ENCODE measurements around the gene SNAP25. TPM values are rescaled to one million over a fixed set of nuclear protein-coding genes. Genes with fewer than 3 reads are reported as not detected.

SNAP25 gene
- total RNA-seq, 1 donor from 2014 or later: 1.2 TPM

- no peak for DNase-seq (ENCODE audit: low spot score)
- intact Hi-C loops (cut with DNase I): no loop called here
Observed at GRCh38 chr20:10253780-10254179, 35.1 kb downstream of the SNAP25 start.

DNA sequence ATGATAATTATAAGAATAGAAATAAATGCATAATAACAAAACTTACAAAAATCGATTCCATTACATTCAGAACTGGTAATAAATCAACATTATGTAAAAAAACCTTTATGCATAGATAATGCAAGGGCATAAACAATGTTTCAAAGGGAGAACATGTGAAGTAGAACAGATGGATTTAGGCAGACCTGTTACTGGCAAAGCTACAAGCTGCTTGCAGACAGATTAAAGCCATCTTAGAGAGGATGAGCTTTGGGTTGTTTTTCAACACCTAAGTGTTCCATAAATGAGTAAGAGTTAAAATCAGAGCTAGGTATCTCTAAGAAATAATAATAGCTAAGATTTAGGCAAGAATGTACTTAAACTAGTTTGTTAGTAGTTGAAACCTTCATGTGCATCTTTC lies 37.2 kb downstream of the SNAP25 start:
- intact Hi-C loops (cut with DNase I): no loop called here
- DNase-seq (ENCODE audit: low spot score): no peak

DNA sequence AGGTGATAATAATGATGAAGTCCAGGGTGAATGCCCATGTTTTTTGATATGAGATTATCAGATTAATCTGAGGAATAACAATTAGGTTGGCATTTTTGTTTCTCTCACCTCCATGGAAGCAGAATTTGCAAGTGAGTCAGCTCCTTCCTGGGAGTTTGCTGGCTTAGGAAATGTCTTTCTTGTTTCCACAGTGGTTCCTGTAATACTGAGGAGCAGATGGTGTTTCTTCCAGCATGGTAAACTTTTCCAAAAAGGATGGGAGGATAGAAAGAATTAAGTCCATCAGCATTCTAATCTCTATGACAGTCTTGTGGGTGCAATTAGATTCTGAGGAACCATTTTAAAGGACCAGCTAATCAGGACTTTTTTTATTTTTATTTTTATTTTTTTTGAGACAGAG lies 40.5 kb downstream of the SNAP25 start:
- intact Hi-C loops (cut with DNase I): no loop called here
- DNase-seq (ENCODE audit: low spot score): no peak

GRCh38 chr20:10260316-10260715 lies 41.7 kb downstream of the SNAP25 start:
- DNase-seq (ENCODE audit: low spot score): no peak
- intact Hi-C loops (cut with DNase I): no loop called here

GRCh38 chr20:10261702-10262101 lies 43.1 kb downstream of the SNAP25 start:
- intact Hi-C loops (cut with DNase I): no loop called here
- no peak for DNase-seq (ENCODE audit: low spot score)

- intact Hi-C loops (cut with DNase I): no loop called here
- no peak for DNase-seq (ENCODE audit: low spot score)
Observed at GRCh38 chr20:10263385-10264165, 44.9 kb downstream of the SNAP25 start.

DNA sequence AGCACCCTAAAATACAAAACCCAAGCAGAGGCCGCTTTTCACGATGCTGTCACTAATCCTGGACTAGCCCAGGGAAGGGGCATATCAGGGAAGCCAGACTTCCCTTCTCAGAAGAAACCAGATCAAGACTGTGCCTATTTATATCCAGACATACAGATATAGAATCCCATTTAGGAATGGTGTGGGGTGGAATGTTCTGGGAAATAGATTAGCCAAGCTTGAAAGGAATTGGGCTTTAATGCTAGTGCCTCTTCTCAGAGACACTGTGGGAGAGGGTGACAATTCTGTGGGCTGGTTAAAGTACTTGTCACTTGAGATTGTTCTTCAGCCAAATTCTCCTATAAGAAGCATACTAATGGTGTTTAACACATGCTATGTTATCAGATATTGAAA lies 45.5 kb downstream of the SNAP25 start:
- intact Hi-C loops (cut with DNase I): no loop called here
- DNase-seq (ENCODE audit: low spot score): no peak

DNA sequence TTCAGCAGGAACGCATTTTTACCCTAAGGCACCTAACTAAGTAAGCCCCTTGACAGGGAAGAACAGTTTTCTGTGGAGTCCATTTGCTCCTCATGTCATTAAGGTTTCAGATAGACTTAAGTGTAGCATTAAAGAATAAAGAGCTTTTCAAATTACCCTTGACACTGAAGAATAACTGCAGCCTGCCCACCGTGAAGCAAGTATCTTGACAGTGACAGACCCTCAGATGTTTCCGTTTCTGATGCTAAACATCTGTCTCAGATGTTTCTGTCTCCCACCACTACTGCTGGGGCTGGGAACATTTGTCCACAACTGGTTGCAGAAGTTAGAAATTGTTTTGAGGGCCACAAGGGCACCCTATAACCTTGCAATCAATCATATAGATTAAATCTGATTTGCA lies 50.0 kb downstream of the SNAP25 start:
- intact Hi-C loops (cut with DNase I): no loop called here

GRCh38 chr20:10270630-10271029 lies 52.0 kb downstream of the SNAP25 start:
- intact Hi-C loops (cut with DNase I): no loop called here
- DNase-seq (ENCODE audit: low spot score): no peak

More for the DNA sequence above, 50.0 kb downstream of the SNAP25 start:
- DNase-seq (ENCODE audit: low spot score): no peak

- intact Hi-C loops (cut with DNase I): no loop called here
- DNase-seq (ENCODE audit: low spot score): no peak
Observed at GRCh38 chr20:10271494-10272219, 53.0 kb downstream of the SNAP25 start.

- no peak for DNase-seq (ENCODE audit: low spot score)
- intact Hi-C loops (cut with DNase I): no loop called here
Observed at GRCh38 chr20:10276878-10277580, 58.4 kb downstream of the SNAP25 start.

DNA sequence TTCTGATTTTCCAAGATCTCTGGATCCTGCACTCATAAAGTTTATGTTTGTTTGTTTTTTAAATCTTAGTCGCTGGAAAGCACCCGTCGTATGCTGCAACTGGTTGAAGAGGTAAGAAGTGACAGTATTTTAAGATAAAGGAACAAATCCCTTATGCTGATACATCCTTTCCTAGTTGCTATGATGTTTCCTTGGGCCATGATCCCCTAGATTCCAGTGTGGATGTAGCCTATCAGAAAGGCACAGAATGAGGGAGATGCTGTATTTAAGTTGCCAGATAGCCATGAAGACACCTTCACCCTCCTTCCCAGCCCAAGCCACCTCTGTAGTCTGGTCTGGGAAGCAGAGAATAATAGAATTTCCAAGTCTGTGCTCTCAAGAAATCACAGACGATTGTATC lies 59.0 kb downstream of the SNAP25 start:
- intact Hi-C loops (cut with DNase I): no loop called here
- DNase-seq (ENCODE audit: low spot score): no peak

DNA sequence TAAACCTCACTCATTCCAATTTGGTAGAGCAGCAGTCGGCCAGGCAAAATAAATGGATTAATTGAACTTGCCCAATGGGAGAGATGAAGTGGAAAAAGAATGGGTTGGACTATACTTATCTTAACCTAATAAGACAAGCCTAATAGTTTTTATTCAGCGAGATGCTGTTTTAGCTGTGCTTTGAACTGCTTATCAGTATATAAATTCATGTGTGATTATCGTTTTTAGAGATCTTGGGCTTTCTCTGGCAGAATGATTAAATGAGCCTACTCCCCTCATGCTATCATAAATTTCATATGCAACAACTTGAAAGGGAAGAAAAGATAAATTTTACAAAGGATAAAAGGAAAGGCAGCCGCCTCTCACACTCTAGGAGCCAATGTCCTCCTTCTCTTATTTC lies 59.8 kb downstream of the SNAP25 start:
- intact Hi-C loops (cut with DNase I): no loop called here
- no peak for DNase-seq (ENCODE audit: low spot score)

- intact Hi-C loops (cut with DNase I): no loop called here
- no peak for DNase-seq (ENCODE audit: low spot score)
Observed at GRCh38 chr20:10280018-10280908, 61.6 kb downstream of the SNAP25 start.

DNA sequence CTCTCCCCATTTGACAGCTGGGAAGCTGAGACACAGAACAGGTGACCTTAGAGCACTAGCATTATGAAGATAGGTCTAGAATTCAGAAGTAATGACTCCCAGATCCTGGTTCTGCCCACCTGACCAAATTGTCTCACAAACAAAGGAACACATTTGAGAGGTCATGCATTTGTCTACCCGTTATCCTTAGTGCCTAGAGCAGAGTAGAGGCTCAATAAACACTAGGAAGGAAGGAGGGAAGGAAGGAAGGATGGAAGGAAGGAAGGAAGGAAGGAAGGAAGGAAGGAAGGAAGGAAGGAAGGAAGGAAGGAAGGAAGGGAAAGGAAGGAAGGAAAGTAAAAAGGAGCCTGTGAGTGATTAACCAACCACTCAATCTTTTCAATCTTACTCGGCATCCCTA lies 63.3 kb downstream of the SNAP25 start:
- intact Hi-C loops (cut with DNase I): no loop called here
- DNase-seq (ENCODE audit: low spot score): no peak

DNA sequence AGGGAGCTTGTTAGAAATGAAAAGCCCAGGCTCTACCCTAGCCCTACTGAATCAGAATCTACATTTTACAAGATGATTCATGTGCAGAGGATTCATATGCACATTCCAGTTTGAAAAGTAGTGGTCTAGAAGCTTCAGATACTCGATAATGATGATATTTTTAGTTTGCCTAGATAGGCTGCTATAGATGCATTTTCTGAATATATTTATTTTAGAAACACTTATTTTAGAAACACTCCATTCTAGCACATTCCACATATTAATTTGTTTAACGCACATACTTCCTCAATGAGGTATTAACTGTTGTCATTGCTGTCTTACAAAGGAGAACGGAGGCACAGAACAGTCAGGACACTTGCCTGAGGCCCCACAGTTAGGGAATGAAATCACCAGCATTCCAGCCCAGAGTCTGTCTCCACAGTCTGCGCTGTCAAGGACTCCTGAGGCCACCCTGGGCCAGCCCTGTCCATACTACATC lies 64.4 kb downstream of the SNAP25 start:
- DNase-seq (ENCODE audit: low spot score): no peak
- intact Hi-C loops (cut with DNase I): no loop called here

GRCh38 chr20:10286356-10286755 lies 67.7 kb downstream of the SNAP25 start:
- no peak for DNase-seq (ENCODE audit: low spot score)
- intact Hi-C loops (cut with DNase I): no loop called here

- intact Hi-C loops (cut with DNase I): no loop called here
- no peak for DNase-seq (ENCODE audit: low spot score)
Observed at GRCh38 chr20:10288421-10288820, 69.8 kb downstream of the SNAP25 start.

- DNase-seq (ENCODE audit: low spot score): no peak
- intact Hi-C loops (cut with DNase I): no loop called here
Observed at GRCh38 chr20:10288954-10289646, 70.5 kb downstream of the SNAP25 start.

Measured in cardiac septum (tissue), 1 donor.